HG03378 (cell line): Measurements from ENCODE around the gene CDC73.
A peak's percentile ranks its signal among the peaks of the same experiment; 100 is the strongest.

Experiments
- ATAC-seq: cut with Tn5 transposase; IDR thresholded peaks from one replicate; pipeline ENCODE4 v1.9.1; 2021; ENCODE audit warnings: mild to moderate bottlenecking, moderate library complexity; ENCODE audit not compliant: unreplicated experiment

The CDC73 gene

GRCh38 chr1:193121616-193122593 is at the start of gene CDC73:
TSS of gene CDC73 (plus strand) at chr1:193122031. CDS start at chr1:193122201, 170 bp downstream.
- ATAC-seq, result peak; percentile 92

- no peak for ATAC-seq
These were observed 43.8 kb upstream of the CDC73 start for GRCh38 chr1:193077991-193078390.

- ATAC-seq, result no peak
These were observed 42.6 kb upstream of the CDC73 start for GRCh38 chr1:193079187-193079586.

GRCh38 chr1:193083365-193084088 is 38.3 kb upstream of the CDC73 start:
- ATAC-seq, result peak; percentile 91

- ATAC-seq, result no peak
These were observed 36.6 kb upstream of the CDC73 start for GRCh38 chr1:193085263-193085662.

GRCh38 chr1:193086342-193086741 is 35.5 kb upstream of the CDC73 start:
- ATAC-seq, result no peak

GRCh38 chr1:193087893-193088292 is 33.9 kb upstream of the CDC73 start:
- ATAC-seq, result no peak

- ATAC-seq, result no peak
These were observed 31.0 kb upstream of the CDC73 start for GRCh38 chr1:193090865-193091264.

- no peak for ATAC-seq
These were observed 27.7 kb upstream of the CDC73 start for GRCh38 chr1:193094112-193094511.

- ATAC-seq, result no peak
These were observed 19.2 kb upstream of the CDC73 start for GRCh38 chr1:193102662-193103061.

GRCh38 chr1:193103759-193104501 is 17.9 kb upstream of the CDC73 start:
- no peak for ATAC-seq

- peak; percentile 30 for ATAC-seq
These were observed 17.3 kb upstream of the CDC73 start for GRCh38 chr1:193104502-193104906.

- peak; percentile 80 for ATAC-seq
These were observed 16.7 kb upstream of the CDC73 start, which contains the start of gene GLRX2 for GRCh38 chr1:193104907-193105820. TSS of gene GLRX2 (minus strand) at chr1:193105414. CDS start at chr1:193105382, 32 bp downstream.

GRCh38 chr1:193105821-193106177 is 16.0 kb upstream of the CDC73 start:
- ATAC-seq, result no peak

- no peak for ATAC-seq
These were observed 13.4 kb upstream of the CDC73 start for GRCh38 chr1:193108471-193108870.

GRCh38 chr1:193109619-193110018 is 12.2 kb upstream of the CDC73 start:
- no peak for ATAC-seq

GRCh38 chr1:193110246-193110645 is 11.6 kb upstream of the CDC73 start:
- ATAC-seq, result no peak

GRCh38 chr1:193110864-193111263 is 11.0 kb upstream of the CDC73 start:
- no peak for ATAC-seq

- no peak for ATAC-seq
These were observed 10.2 kb upstream of the CDC73 start for GRCh38 chr1:193111641-193112090.
